GM19467 (cell line): ENCODE results near the gene KREMEN1.
"Not testable (repeated sequence)": the region's sequence is repeated elsewhere in the genome, so short reads cannot be mapped to it uniquely, and the experiment has no call there.

Source experiments
- ATAC-seq: cut with Tn5 transposase; IDR thresholded peaks from one replicate; pipeline ENCODE4 v1.9.1; 2021; ENCODE audit warnings: mild to moderate bottlenecking, moderate library complexity; ENCODE audit not compliant: unreplicated experiment

The KREMEN1 gene

GRCh38 chr22:29078036-29078868 is 5.4 kb downstream of the KREMEN1 start:
- ATAC-seq = no peak

GRCh38 chr22:29078869-29079207 is 6.0 kb downstream of the KREMEN1 start:
- ATAC-seq = no peak

- ATAC-seq = no peak
Measured at GRCh38 chr22:29079218-29079901, 6.5 kb downstream of the KREMEN1 start.

GRCh38 chr22:29080106-29080975 is 7.5 kb downstream of the KREMEN1 start:
- ATAC-seq = no peak

- ATAC-seq = no peak
Measured at GRCh38 chr22:29081517-29082236, 8.8 kb downstream of the KREMEN1 start.

- no peak for ATAC-seq
Measured at GRCh38 chr22:29082826-29083545, 10.2 kb downstream of the KREMEN1 start.

GRCh38 chr22:29083576-29083932 is 10.7 kb downstream of the KREMEN1 start:
- ATAC-seq = not testable (repeated sequence)

- ATAC-seq = no peak
Measured at GRCh38 chr22:29083933-29084591, 11.2 kb downstream of the KREMEN1 start.

GRCh38 chr22:29087012-29087411 is 14.2 kb downstream of the KREMEN1 start:
- ATAC-seq = no peak

GRCh38 chr22:29088809-29089208 is 16.0 kb downstream of the KREMEN1 start:
- ATAC-seq = no peak

GRCh38 chr22:29089507-29089906 is 16.7 kb downstream of the KREMEN1 start:
- no peak for ATAC-seq

GRCh38 chr22:29090039-29090438 is 17.2 kb downstream of the KREMEN1 start:
- ATAC-seq = no peak

- no peak for ATAC-seq
Measured at GRCh38 chr22:29092243-29092642, 19.4 kb downstream of the KREMEN1 start.

GRCh38 chr22:29093030-29093429 is 20.2 kb downstream of the KREMEN1 start:
- no peak for ATAC-seq

- ATAC-seq = no peak
Measured at GRCh38 chr22:29093501-29094300, 20.9 kb downstream of the KREMEN1 start.

- ATAC-seq = no peak
Measured at GRCh38 chr22:29095459-29095858, 22.6 kb downstream of the KREMEN1 start.

GRCh38 chr22:29096736-29097669 is 24.2 kb downstream of the KREMEN1 start:
- no peak for ATAC-seq

- no peak for ATAC-seq
Measured at GRCh38 chr22:29098296-29098695, 25.5 kb downstream of the KREMEN1 start.
